ENCODE data around the gene KRTAP12-3.

- TF ChIP-seq CTCF (IDR thresholded peaks at IDR 0.05; ENCODE audit: low read length): no peak
- no peak for TF ChIP-seq EZH2 (IDR thresholded peaks at IDR 0.05; ENCODE audit: borderline replicate concordance, low read length)
Measured at GRCh38 chr21:44686000-44686781, 28.5 kb downstream of the KRTAP12-3 start.
